ENCODE measurements around the gene CDCA4. TPM values are rescaled to one million over a fixed set of nuclear protein-coding genes. Genes with fewer than 3 reads are reported as not detected.

The CDCA4 gene
- total RNA-seq, 4 donors from 2014 or later, result 5.7 to 8.5 (median 6.7) TPM

DNA sequence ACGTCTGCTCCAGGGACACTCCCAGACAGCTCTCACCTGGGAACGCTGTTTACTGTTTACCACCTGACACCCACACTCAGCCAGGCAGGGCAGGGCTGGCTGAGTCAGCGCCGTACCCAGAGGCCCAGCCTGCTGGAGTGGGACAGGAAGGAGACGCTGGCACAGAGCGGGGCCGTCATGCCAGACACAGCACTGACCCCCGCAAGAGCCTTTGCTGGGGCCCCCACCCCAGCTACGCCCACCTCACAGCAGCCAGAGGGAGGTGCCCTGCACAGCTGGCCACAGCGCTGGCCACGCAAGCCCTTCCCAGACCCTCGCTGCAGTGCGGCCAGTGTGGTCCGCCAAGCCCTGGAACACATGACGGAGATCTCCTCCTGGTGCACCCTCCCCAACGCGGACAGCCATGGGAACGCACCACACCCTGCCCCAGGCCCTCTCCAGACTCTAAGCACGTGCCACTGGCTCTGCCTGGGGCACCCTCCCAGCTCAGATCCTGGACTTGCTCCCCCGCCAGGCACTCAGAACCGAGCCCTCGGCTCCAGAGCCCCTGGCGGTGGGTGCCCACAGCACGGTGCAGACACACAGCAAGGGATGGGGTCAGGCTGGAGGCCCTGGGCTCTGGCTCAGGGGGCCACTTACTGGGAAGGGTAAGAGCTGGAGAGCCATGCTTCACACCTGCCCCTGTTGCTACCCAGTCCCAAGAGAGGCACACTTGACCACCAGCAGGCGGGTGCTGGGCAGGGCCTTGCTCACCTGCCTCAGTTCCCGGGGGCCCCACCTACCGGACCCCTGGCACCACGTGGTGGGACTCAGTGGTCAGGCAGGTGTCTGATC lies 48.4 kb downstream of the CDCA4 start:
- Histone ChIP-seq H3K9me3 (no peaks in the 10 kb centered on the region), H3K36me3 (no peaks in the 10 kb centered on the region), H3K27me3 (peaks cover 0 to 29% of the 10 kb centered on the region in 2 donors), H3K27ac (peak overlapping the region; percentile 71 to 94 (median 82)), H3K4me3 (no peak overlapping the region), H3K4me1 (peaks cover 0 to 95% (median 40%) of the 10 kb centered on the region in 4 donors)
- DNase-seq (ENCODE audit: low spot score in 2 of 2), result peak in 1 of 2 donors; percentile 53
- TF ChIP-seq POLR2A (IDR thresholded peaks at IDR 0.05), result no peak
- TF ChIP-seq EP300 (IDR thresholded peaks at IDR 0.05), result peak in 1 of 2 donors; percentile 39
- WGBS, 2 donors, result 50 to 66% methylated on average over 21 to 24 of the region's 28 CpGs

DNA sequence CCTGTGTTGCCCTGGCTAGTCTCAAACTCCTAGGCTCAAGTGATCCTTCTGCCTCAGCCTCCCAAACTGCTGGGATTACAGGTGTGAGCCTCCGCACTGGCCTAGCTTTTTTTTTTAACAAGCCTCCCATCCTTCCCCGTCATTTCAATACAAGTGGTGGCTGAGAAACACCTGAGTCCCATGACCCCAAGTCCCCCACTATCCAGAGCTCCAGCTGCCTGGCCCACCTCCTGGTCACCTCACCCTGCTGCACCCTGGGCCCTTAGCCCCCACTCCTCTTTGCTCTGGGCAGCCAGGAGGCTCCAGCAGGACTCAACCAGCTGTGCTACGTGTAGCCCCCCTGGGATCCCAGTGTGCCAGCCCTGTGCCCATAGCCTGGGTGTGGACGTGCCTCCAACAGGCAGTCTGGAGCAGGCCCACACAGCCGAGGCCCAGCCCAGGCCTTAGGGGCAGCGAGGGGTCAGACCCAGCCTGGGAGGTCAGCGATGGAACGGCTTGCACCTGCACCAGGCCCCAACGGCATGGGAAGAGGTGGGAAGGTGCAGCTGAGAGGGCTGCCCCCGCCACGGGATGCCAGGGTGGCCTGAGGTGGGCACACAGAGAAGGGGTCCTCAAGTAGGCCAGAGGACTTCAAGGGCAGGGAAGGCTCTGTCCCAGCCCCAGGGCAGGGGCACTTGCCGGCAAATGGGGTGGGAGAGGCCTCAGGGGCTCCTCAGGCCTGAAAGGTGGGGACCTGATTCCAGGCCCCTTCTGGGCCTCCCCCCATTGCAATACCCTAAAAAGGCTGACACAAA lies 49.2 kb downstream of the CDCA4 start:
- peaks cover 0 to 95% (median 38%) of the 10 kb centered on the region in 4 donors for H3K4me1 ChIP-seq
- no peaks in the 10 kb centered on the region for H3K9me3 ChIP-seq
- H3K36me3 ChIP-seq, result no peaks in the 10 kb centered on the region
- peaks cover 0 to 29% of the 10 kb centered on the region in 2 donors for H3K27me3 ChIP-seq
- peak overlapping the region; percentile 71 to 94 (median 82) for H3K27ac ChIP-seq
- TF ChIP-seq EP300 (IDR thresholded peaks at IDR 0.05), result no peak
- TF ChIP-seq, protein P1, sequence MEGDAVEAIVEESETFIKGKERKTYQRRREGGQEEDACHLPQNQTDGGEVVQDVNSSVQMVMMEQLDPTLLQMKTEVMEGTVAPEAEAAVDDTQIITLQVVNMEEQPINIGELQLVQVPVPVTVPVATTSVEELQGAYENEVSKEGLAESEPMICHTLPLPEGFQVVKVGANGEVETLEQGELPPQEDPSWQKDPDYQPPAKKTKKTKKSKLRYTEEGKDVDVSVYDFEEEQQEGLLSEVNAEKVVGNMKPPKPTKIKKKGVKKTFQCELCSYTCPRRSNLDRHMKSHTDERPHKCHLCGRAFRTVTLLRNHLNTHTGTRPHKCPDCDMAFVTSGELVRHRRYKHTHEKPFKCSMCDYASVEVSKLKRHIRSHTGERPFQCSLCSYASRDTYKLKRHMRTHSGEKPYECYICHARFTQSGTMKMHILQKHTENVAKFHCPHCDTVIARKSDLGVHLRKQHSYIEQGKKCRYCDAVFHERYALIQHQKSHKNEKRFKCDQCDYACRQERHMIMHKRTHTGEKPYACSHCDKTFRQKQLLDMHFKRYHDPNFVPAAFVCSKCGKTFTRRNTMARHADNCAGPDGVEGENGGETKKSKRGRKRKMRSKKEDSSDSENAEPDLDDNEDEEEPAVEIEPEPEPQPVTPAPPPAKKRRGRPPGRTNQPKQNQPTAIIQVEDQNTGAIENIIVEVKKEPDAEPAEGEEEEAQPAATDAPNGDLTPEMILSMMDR (IDR thresholded peaks at IDR 0.05), result no peak
- no peak for TF ChIP-seq POLR2A (IDR thresholded peaks at IDR 0.05)
- WGBS, 2 donors, result 76 to 86% methylated on average over 8 to 12 of the region's 12 CpGs
- no peak for DNase-seq (ENCODE audit: low spot score in 2 of 2)
- H3K4me3 ChIP-seq, result no peak overlapping the region

DNA sequence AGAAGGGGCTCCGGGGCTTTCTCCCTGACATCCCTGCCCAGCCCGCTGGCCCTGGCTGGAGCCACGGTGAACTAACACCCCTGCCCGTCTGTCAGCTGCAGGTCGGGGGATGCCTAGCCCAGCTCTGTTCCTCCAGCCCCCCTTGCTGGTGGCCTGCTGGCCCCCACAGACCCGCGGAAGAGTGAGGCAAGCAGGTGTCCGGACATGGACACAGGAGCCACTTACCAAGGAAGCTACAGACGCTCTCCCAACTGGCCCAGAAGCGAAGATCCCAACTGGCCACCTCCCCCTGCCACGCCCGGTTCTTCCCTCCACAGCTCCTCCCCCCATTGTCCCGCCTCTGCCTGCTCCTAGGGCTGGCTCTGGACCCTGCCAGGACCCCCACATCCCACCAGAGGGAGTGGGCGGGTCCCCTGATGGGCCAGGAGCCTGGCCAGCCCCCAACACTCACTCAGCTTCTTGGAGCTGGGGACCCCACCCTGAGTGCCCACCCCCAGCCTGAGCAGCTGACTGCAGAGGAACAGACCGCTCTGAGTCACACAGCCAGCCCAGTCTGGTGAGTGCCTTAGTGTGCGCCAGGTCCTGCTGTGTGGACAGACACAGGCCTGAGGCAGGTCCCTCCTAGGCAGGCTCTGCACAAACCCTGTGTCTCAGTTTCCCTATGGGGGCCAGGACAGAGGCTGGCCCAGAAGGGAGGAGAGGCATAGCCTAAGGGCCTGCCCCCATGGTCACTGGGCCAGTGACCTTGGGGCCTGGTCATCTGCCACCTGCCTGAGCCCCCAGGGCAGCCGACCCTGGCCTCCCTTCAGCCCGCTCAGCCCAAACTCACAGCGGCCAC lies 50.4 kb downstream of the CDCA4 start:
- 64 to 72% methylated on average over 17 to 18 of the region's 19 CpGs for WGBS, 2 donors
- peak overlapping the region; percentile 28 to 94 (median 82) for H3K27ac ChIP-seq
- peak; percentile 64 to 72 for DNase-seq (ENCODE audit: low spot score in 2 of 2)

DNA sequence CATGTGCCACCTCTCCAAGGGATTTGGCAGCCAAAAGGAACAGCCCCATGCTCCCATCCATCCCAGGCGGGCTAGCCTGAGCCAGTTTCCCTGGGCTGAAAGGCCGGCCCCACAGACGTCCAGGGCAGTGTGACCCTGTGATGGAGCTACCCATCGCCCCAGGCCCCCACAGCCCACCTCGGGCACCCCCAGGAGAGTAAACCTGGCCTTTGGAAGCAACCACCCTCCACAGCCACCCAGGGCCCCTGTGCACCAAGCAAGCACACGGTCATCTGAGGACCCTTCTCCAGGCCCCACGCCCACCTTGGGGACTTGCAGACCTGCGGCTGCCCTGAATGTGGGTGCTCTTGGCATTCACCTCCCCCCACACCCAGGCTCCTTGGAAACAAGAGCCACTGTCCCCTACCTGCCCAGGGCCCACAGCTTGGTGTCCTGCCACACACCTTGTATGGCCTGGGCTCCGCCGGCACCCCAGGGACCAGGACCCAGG lies 51.1 kb downstream of the CDCA4 start:
- Histone ChIP-seq H3K9me3 (no peaks in the 10 kb centered on the region), H3K27ac (peak overlapping the region; percentile 28 to 94 (median 82)), H3K4me1 (peaks cover 0 to 81% (median 33%) of the 10 kb centered on the region in 4 donors), H3K27me3 (peaks cover 0 to 26% of the 10 kb centered on the region in 2 donors), H3K4me3 (peak overlapping the region in 3 of 4 donors; percentile 19 to 50 (median 29)), H3K36me3 (no peaks in the 10 kb centered on the region)
- no peak for DNase-seq (ENCODE audit: low spot score in 2 of 2)
- TF ChIP-seq, protein P1 (IDR thresholded peaks at IDR 0.05), result no peak
- TF ChIP-seq POLR2A (IDR thresholded peaks at IDR 0.05) (no peak), EP300 (IDR thresholded peaks at IDR 0.05) (no peak)
- WGBS, 2 donors, result 74 to 83% methylated on average over 10 of the region's 10 CpGs

More for the DNA sequence above, 50.4 kb downstream of the CDCA4 start:
- no peaks in the 10 kb centered on the region for H3K36me3 ChIP-seq
- H3K9me3 ChIP-seq, result no peaks in the 10 kb centered on the region
- TF ChIP-seq EP300 (IDR thresholded peaks at IDR 0.05) (peak in 1 of 2 donors; percentile 62), POLR2A (IDR thresholded peaks at IDR 0.05) (peak in 1 of 2 donors; percentile 40)
- TF ChIP-seq, protein P1 (IDR thresholded peaks at IDR 0.05), result no peak
- H3K4me3 ChIP-seq, result peak overlapping the region in 3 of 4 donors; percentile 19 to 50 (median 29)
- peaks cover 0 to 88% (median 33%) of the 10 kb centered on the region in 4 donors for H3K4me1 ChIP-seq
- H3K27me3 ChIP-seq, result peaks cover 0 to 27% of the 10 kb centered on the region in 2 donors

Measured in tibial nerve (tissue), 4 donors.